Loucy (cell line): ENCODE data around the gene PLPP3.

ENCODE experiments used
- H2AFZ ChIP-seq: fragments of 200-600 bp; sonication (generic); 2 replicates; pipeline ENCODE4 v1.6.0; 2016; ENCODE audit warnings: antibody characterized with exemption, mild to moderate bottlenecking, low read length, moderate library complexity
- H3F3A ChIP-seq: fragments of 200-600 bp; 2 replicates; pipeline ENCODE4 v1.6.0; 2016; ENCODE audit warnings: antibody characterized with exemption, low read depth, mild to moderate bottlenecking
- H3K27me3 ChIP-seq: fragments of 200-600 bp; sonication (generic); 2 replicates; pipeline ENCODE4 v1.6.1; 2014; ENCODE audit warnings: low read length, mild to moderate bottlenecking; ENCODE audit not compliant: insufficient read depth, poor library complexity, severe bottlenecking
- H3K36me3 ChIP-seq: fragments of 200-600 bp; sonication (generic); 2 replicates; pipeline ENCODE4 v1.6.1; 2016; ENCODE audit warnings: low read length; ENCODE audit not compliant: insufficient read depth
- H3K4me1 ChIP-seq: fragments of 200-600 bp; sonication (generic); 2 replicates; pipeline ENCODE4 v1.5.1; 2014; ENCODE audit warnings: low read length, mild to moderate bottlenecking; ENCODE audit not compliant: insufficient read depth, poor library complexity, severe bottlenecking
- H3K4me2 ChIP-seq: fragments of 200-600 bp; sonication (generic); 2 replicates; pipeline ENCODE4 v1.6.0; 2014; ENCODE audit warnings: antibody characterized with exemption, low read length, low read depth, mild to moderate bottlenecking; ENCODE audit not compliant: poor library complexity, severe bottlenecking
- H3K4me3 ChIP-seq: fragments of 200-600 bp; sonication (generic); 2 replicates; pipeline ENCODE4 v1.5.1; 2014; ENCODE audit warnings: low read length, mild to moderate bottlenecking, mixed read lengths; ENCODE audit not compliant: poor library complexity, severe bottlenecking
- H3K79me2 ChIP-seq: fragments of 200-600 bp; sonication (generic); 2 replicates; pipeline ENCODE4 v1.6.1; 2014; ENCODE audit warnings: low read length; ENCODE audit not compliant: insufficient read depth
- H3K9ac ChIP-seq: fragments of 200-600 bp; sonication (generic); 2 replicates; pipeline ENCODE4 v1.6.0; 2014; ENCODE audit warnings: mild to moderate bottlenecking, low read depth, low read length, moderate library complexity; ENCODE audit not compliant: poor library complexity, severe bottlenecking
- H3K9me2 ChIP-seq: fragments of 200-600 bp; sonication (generic); replicated peaks from 2 replicates; pipeline ENCODE4 v1.6.1; 2016; ENCODE audit warnings: low read depth, low read length, mixed read lengths
- H3K9me3 ChIP-seq: fragments of 200-600 bp; sonication (generic); 2 replicates; pipeline ENCODE4 v1.6.1; 2014; ENCODE audit warnings: mild to moderate bottlenecking, antibody characterized with exemption, low read length, low read depth; ENCODE audit not compliant: insufficient read depth
- H4K20me1 ChIP-seq: fragments of 200-600 bp; sonication (generic); 2 replicates; pipeline ENCODE4 v1.6.0; 2014; ENCODE audit warnings: antibody characterized with exemption, low read length, mild to moderate bottlenecking; ENCODE audit not compliant: insufficient read depth, poor library complexity, severe bottlenecking
- EZH2phosphoT487 ChIP-seq: fragments of 200-600 bp; IDR thresholded peaks from 2 replicates; pipeline ENCODE4 v1.6.1; 2018; ENCODE audit warnings: antibody characterized with exemption, mild to moderate bottlenecking, moderate library complexity, borderline replicate concordance
- TF ChIP-seq, protein P1 (sequence below): fragments of 200-600 bp; sonication (generic); conservative IDR thresholded peaks from 2 replicates; pipeline ENCODE4 v1.5.1; 2014; ENCODE audit warnings: mild to moderate bottlenecking, antibody characterized with exemption, low read length

The PLPP3 gene

DNA sequence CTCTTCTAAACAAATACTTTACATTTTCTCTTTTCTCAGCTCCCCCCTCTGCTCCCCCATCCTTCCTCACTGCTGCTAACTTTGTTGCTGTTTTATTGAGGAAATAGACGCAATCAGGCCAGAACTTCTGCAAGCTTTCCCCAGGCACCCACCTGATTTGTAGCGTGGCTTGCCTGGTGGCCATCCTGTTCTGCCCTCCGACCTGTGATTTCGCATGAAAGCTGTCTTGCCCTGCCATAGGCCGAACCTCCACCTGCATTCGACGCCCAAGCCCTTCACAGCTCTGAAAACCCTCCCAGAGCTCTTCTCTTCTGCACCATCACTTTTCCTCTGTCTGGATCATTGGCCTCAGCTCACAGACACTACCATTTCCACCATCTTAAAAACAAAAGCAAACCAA is 100.6 kb downstream of the PLPP3 start:
- Histone ChIP-seq H3K9ac (no peak overlapping the region), H3K36me3 (no peaks in the 10 kb centered on the region), H3K79me2 (no peaks in the 10 kb centered on the region), H2AFZ (no peak overlapping the region), H3K9me3 (no peaks in the 10 kb centered on the region), H3K9me2 (no peaks in the 10 kb centered on the region), H3K4me1 (no peaks in the 10 kb centered on the region), H4K20me1 (no peaks in the 10 kb centered on the region), H3K27me3 (no peaks in the 10 kb centered on the region), H3K4me3 (no peak overlapping the region), H3K4me2 (no peak overlapping the region), H3F3A (no peaks in the 10 kb centered on the region)
- TF ChIP-seq, protein P1, sequence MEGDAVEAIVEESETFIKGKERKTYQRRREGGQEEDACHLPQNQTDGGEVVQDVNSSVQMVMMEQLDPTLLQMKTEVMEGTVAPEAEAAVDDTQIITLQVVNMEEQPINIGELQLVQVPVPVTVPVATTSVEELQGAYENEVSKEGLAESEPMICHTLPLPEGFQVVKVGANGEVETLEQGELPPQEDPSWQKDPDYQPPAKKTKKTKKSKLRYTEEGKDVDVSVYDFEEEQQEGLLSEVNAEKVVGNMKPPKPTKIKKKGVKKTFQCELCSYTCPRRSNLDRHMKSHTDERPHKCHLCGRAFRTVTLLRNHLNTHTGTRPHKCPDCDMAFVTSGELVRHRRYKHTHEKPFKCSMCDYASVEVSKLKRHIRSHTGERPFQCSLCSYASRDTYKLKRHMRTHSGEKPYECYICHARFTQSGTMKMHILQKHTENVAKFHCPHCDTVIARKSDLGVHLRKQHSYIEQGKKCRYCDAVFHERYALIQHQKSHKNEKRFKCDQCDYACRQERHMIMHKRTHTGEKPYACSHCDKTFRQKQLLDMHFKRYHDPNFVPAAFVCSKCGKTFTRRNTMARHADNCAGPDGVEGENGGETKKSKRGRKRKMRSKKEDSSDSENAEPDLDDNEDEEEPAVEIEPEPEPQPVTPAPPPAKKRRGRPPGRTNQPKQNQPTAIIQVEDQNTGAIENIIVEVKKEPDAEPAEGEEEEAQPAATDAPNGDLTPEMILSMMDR = no peak
- TF ChIP-seq EZH2phosphoT487 = no peak

DNA sequence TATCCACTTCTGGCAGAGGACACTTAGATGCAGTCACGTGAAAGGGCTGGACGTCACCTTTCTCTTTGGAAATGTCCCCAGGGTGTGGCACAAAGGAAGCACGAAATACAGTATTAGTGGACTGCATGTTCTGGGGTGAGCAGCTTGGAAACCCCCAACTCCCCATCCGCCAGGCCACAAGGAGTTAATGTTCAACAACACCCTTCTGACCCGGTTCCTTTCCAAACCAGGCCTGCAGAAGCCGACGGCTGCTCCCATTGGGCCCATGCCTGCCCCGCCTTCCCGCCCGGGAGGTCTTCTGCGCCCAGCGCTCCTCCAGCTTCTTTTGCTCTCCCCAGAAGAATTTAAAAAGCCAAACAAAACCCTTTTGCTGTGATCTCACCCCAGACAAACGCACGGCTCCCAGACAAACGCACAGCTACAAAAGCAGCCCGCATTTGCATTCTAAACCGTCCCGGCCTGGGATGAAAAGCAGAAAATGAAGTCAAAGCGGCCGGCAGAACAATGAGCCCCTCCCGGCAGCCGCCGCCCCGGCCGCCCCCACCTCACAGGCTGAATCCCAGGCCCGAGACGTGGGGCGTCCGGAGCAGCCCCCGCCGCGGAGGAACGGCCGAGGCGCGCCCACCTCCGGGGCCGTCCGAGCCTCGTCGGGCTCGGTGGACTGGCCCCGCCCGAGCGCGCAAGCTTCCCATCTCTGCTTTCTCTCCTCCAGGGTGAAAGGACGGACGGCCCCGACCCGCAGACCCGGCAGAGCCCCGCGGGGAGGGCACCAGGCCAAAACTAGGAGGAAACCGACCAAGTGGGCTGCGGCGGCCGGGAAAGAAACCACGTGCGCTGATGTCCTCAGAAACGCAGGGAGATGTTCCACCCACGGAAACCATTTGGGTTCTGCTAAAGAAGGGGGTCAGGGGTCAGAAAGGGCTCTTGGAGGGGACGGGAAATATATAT is 101.9 kb downstream of the PLPP3 start:
- Histone ChIP-seq H3K79me2 (no peaks in the 10 kb centered on the region), H3K9ac (no peak overlapping the region), H3K27me3 (no peaks in the 10 kb centered on the region), H3F3A (no peaks in the 10 kb centered on the region), H3K4me3 (no peak overlapping the region), H3K9me3 (no peaks in the 10 kb centered on the region), H3K9me2 (no peaks in the 10 kb centered on the region), H3K4me1 (no peaks in the 10 kb centered on the region), H2AFZ (no peak overlapping the region), H3K4me2 (no peak overlapping the region), H4K20me1 (no peaks in the 10 kb centered on the region), H3K36me3 (no peaks in the 10 kb centered on the region)
- TF ChIP-seq EZH2phosphoT487 = no peak
- TF ChIP-seq, protein P1 = no peak

GRCh38 chr1:56473582-56474270 is 105.6 kb downstream of the PLPP3 start:
- Histone ChIP-seq H3K4me2 (no peak overlapping the region), H3K9ac (no peak overlapping the region), H3K27me3 (no peaks in the 10 kb centered on the region), H3K36me3 (no peaks in the 10 kb centered on the region), H3K79me2 (no peaks in the 10 kb centered on the region), H3F3A (no peaks in the 10 kb centered on the region), H3K9me2 (no peaks in the 10 kb centered on the region), H3K4me1 (no peaks in the 10 kb centered on the region), H2AFZ (no peak overlapping the region), H3K9me3 (no peaks in the 10 kb centered on the region), H3K4me3 (no peak overlapping the region), H4K20me1 (no peaks in the 10 kb centered on the region)
- no peak for TF ChIP-seq EZH2phosphoT487
- TF ChIP-seq, protein P1 = no peak
